HCT116 (cell line): ENCODE data around the gene TMEM139. TPM values are rescaled to one million over a fixed set of nuclear protein-coding genes. Genes with fewer than 3 reads are reported as not detected.
A peak's percentile ranks its signal among the peaks of the same experiment; 100 is the strongest.

Experiments used
- ATAC-seq: fragments of 200-7000 bp; cut with Tn5 transposase; 2 replicates; pipeline ENCODE4 v1.9.1; 2020; ENCODE audit warnings: mild to moderate bottlenecking, moderate library complexity
- BruUV-seq: library from RNA; stranded (reverse); fragments of 400-500 nt; replicated peaks from 2 replicates; lab custom pipeline; 2021; lab: Mats Ljungman, UMichigan
- CTCF ChIA-PET: fragments of 300-600 bp; sonication (Branson Sonifier 250); formaldehyde crosslinking; loops from one replicate; lab custom pipeline; 2021; ENCODE audit warnings: antibody characterized with exemption; lab: Charles Lee
- POLR2A ChIA-PET: fragments of 300-600, 350-600 bp; sonication (Branson Sonifier 250); formaldehyde crosslinking; loops from one replicate; lab custom pipeline; 2021; ENCODE audit warnings: antibody characterized with exemption; lab: Charles Lee
- RAD21 ChIA-PET, 2 experiments: fragments of 300-600 bp; sonication (Branson Sonifier 250); formaldehyde crosslinking; loops; one replicate each; lab custom pipeline; 2023; ENCODE audit warnings: low total read pairs in 2 of 2; ENCODE audit not compliant: uncharacterized antibody in 2 of 2, unreplicated experiment in 2 of 2, low non-redundant PET in 1 of 2; lab: Charles Lee
- DNase-seq: peaks from one replicate; pipeline ENCODE4 v3.0.0-alpha.2; 2010; ENCODE audit warnings: low read depth, low spot score
- H2AFZ ChIP-seq: fragments of 200-600 bp; shearing (Covaris generic), sonication (generic); 2 replicates; pipeline ENCODE4 v1.6.1; 2017; ENCODE audit warnings: low read depth, mixed run types, mixed read lengths, antibody characterized with exemption, low read length; ENCODE audit not compliant: poor library complexity, severe bottlenecking
- H3K27ac ChIP-seq: 2 replicates; pipeline ENCODE4 v1.5.1; 2012; ENCODE audit warnings: low read depth, low read length
- H3K27me3 ChIP-seq: fragments of 200-600 bp; sonication (generic); 2 replicates; pipeline ENCODE4 v1.6.1; 2016; ENCODE audit warnings: mixed run types, low read length, mixed read lengths; ENCODE audit not compliant: insufficient read depth
- H3K36me3 ChIP-seq, 2 experiments: fragments of 200-500 bp in 1 of 2; fragments of 200-600 bp in 1 of 2; sonication (Bioruptor generic) in 1 of 2; sonication (generic) in 1 of 2; 2 replicates each; pipeline versions ENCODE4 v1.5.1 to v1.6.1; 2014 to 2016; ENCODE audit warnings: low read length in 2 of 2, inconsistent platforms in 1 of 2, mixed read lengths in 1 of 2, mixed run types in 1 of 2; ENCODE audit not compliant: insufficient read depth in 2 of 2, control insufficient read depth in 1 of 2
- H3K4me1 ChIP-seq, 2 experiments: fragments of 200-600 bp in 1 of 2; sonication (generic) in 1 of 2; 2 replicates each; pipeline versions ENCODE4 v1.5.1 to v1.6.1; 2012 to 2017; ENCODE audit warnings: low read length in 2 of 2, inconsistent platforms in 1 of 2, mild to moderate bottlenecking in 1 of 2, mixed read lengths in 1 of 2, mixed run types in 1 of 2, moderate library complexity in 1 of 2; ENCODE audit not compliant: insufficient read depth in 2 of 2, control insufficient read depth in 1 of 2
- H3K4me2 ChIP-seq: fragments of 200-600 bp; sonication (generic); 2 replicates; pipeline ENCODE4 v1.6.1; 2017; ENCODE audit warnings: mixed run types, low read length, mixed read lengths
- H3K4me3 ChIP-seq, 2 experiments: fragments of 200-600 bp in 1 of 2; sonication (generic) in 1 of 2; replicated peaks in 1 of 2; 2 replicates each; pipeline ENCODE4 v1.5.1; 2011 to 2016; ENCODE audit warnings: low read length in 2 of 2, control low read depth in 1 of 2, low read depth in 1 of 2, mild to moderate bottlenecking in 1 of 2, mixed read lengths in 1 of 2, mixed run types in 1 of 2
- H3K79me2 ChIP-seq: fragments of 200-600 bp; sonication (generic); 2 replicates; pipeline ENCODE4 v1.6.1; 2017; ENCODE audit warnings: mild to moderate bottlenecking, mixed run types, low read length, moderate library complexity, mixed read lengths; ENCODE audit not compliant: insufficient read depth
- H3K9ac ChIP-seq: fragments of 200-600 bp; sonication (generic); 2 replicates; pipeline ENCODE4 v1.6.1; 2016; ENCODE audit warnings: low read length, mixed read lengths
- H3K9me2 ChIP-seq: fragments of 200-600 bp; sonication (generic), shearing (Covaris generic); 2 replicates; pipeline ENCODE4 v1.6.1; 2017; ENCODE audit warnings: mixed run types, mild to moderate bottlenecking, moderate library complexity; ENCODE audit not compliant: insufficient read depth
- H3K9me3 ChIP-seq, 2 experiments: fragments of 200-500 bp in 1 of 2; fragments of 200-600 bp in 1 of 2; sonication (Bioruptor generic) in 1 of 2; sonication (generic) in 1 of 2; 2 replicates each; pipeline ENCODE4 v1.6.1; 2014 to 2017; ENCODE audit warnings: low read length in 2 of 2, mixed read lengths in 2 of 2, inconsistent platforms in 1 of 2, low read depth in 1 of 2, mild to moderate bottlenecking in 1 of 2, mixed run types in 1 of 2, moderate library complexity in 1 of 2; ENCODE audit not compliant: control insufficient read depth in 1 of 2, insufficient read depth in 1 of 2
- H4K20me1 ChIP-seq: fragments of 200-600 bp; sonication (generic), shearing (Covaris generic); 2 replicates; pipeline ENCODE4 v1.6.1; 2017; ENCODE audit warnings: mixed run types, mild to moderate bottlenecking, moderate library complexity; ENCODE audit not compliant: insufficient read depth
- ATF3 ChIP-seq: IDR thresholded peaks from 2 replicates; pipeline ENCODE4 v1.6.1; 2012
- CBX3 ChIP-seq: IDR thresholded peaks from 2 replicates; pipeline ENCODE4 v1.6.1; 2012; ENCODE audit warnings: low read depth
- CEBPB ChIP-seq: IDR thresholded peaks from 2 replicates; pipeline ENCODE4 v1.6.1; 2012; ENCODE audit warnings: low read depth
- EGR1 ChIP-seq: IDR thresholded peaks from 2 replicates; pipeline ENCODE4 v1.6.1; 2012; ENCODE audit warnings: low read depth
- EZH2 ChIP-seq: fragments of 200-600 bp; sonication (generic); IDR thresholded peaks from 2 replicates; pipeline ENCODE4 v1.6.1; 2017; ENCODE audit warnings: antibody characterized with exemption, mixed run types
- FOSL1 ChIP-seq: IDR thresholded peaks from 2 replicates; pipeline ENCODE4 v1.6.1; 2012; ENCODE audit warnings: low read depth
- JUND ChIP-seq: IDR thresholded peaks from 2 replicates; pipeline ENCODE4 v1.6.1; 2012
- MAX ChIP-seq: IDR thresholded peaks from 2 replicates; pipeline ENCODE4 v1.6.1; 2012
- POLR2AphosphoS5 ChIP-seq: IDR thresholded peaks from 2 replicates; pipeline ENCODE4 v1.6.1; 2011; ENCODE audit warnings: mild to moderate bottlenecking, low read depth, low read length, moderate library complexity
- SIN3A ChIP-seq: IDR thresholded peaks from 2 replicates; pipeline ENCODE4 v1.6.1; 2012; ENCODE audit warnings: low read depth
- SP1 ChIP-seq: IDR thresholded peaks from 2 replicates; pipeline ENCODE4 v1.6.1; 2012; ENCODE audit warnings: low read depth
- SRF ChIP-seq: IDR thresholded peaks from 2 replicates; pipeline ENCODE4 v1.6.1; 2012; ENCODE audit warnings: low read depth
- ZBTB33 ChIP-seq: IDR thresholded peaks from 2 replicates; pipeline ENCODE4 v1.6.1; 2011; ENCODE audit warnings: mild to moderate bottlenecking, low read length, moderate library complexity; ENCODE audit not compliant: insufficient replicate concordance; ENCODE audit errors: extremely low read depth
- intact Hi-C: fragments of 100-400 bp; cut with micrococcal nuclease; formaldehyde crosslinking; loops from 2 replicates; pipeline ENCODE4 v1.10.0; 2022
- total RNA-seq: library from RNA; stranded (reverse); gene quantifications from one replicate; pipeline ENCODE4 v1.2.1, GENCODE V29; 2021; ENCODE audit not compliant: unreplicated experiment

Gene TMEM139
- total RNA-seq, 1 experiment from 2014 or later: 9.9 TPM

GRCh38 chr7:143321242-143321641 is 36.5 kb downstream of the TMEM139 start:
- POLR2A ChIA-PET: no interaction called here
- Histone ChIP-seq H3K27ac (no peak overlapping the region), H3K4me2 (no peak overlapping the region), H3K9me2 (no peaks in the 10 kb centered on the region), H3K4me3 (no peak overlapping the region), H3K9ac (no peak overlapping the region), H3K27me3 (no peaks in the 10 kb centered on the region), H3K36me3 (no peaks in the 10 kb centered on the region), H2AFZ (no peak overlapping the region), H3K4me1 (no peaks in the 10 kb centered on the region), H3K9me3 (no peaks in the 10 kb centered on the region), H4K20me1 (no peaks in the 10 kb centered on the region), H3K79me2 (no peaks in the 10 kb centered on the region)
- no peak for DNase-seq
- BruUV-seq: no TSS peak
- peak; percentile 33; the same call in 1 of the 2 replicates for ATAC-seq
- RAD21 ChIA-PET: interaction anchor here in 1 of 2 experiments (1.0 kb wide), 1 partner anchor 81 kb away, joined by 3 read pairs; no protein-coding TSS in a partner anchor
- TF ChIP-seq EZH2 (no peak), ATF3 (no peak), CEBPB (no peak), EGR1 (no peak), POLR2AphosphoS5 (no peak), SIN3A (no peak), FOSL1 (no peak), SRF (no peak), CBX3 (no peak), SP1 (no peak), JUND (no peak), ZBTB33 (no peak), MAX (no peak)
- CTCF ChIA-PET: interaction anchor here (1.2 kb wide), 2 partner anchors 54 to 80 kb away, joined by 3 to 4 read pairs; no protein-coding TSS in a partner anchor
- intact Hi-C loops: loop anchor here (2.0 kb wide), 2 partner anchors 52 to 88 kb away; partner anchors contain the start of gene EPHA1
